Sigmoid colon (tissue), 7 donors: ENCODE results near the gene MAPK7. TPM values are rescaled to one million over a fixed set of nuclear protein-coding genes. Genes with fewer than 3 reads are reported as not detected.

Source experiments
- DNase-seq: peaks from one replicate; pipeline ENCODE4 v3.0.0-alpha.2; 2019
- H3K27ac ChIP-seq, 4 donors: fragments of 200-600 bp; sonication (generic); one replicate each; pipeline ENCODE4 v1.5.1; 2016 to 2019; ENCODE audit warnings: mild to moderate bottlenecking in 1 of 4
- H3K27me3 ChIP-seq, 3 donors: fragments of 200-600 bp; sonication (generic); one replicate each; pipeline ENCODE4 v1.5.1; 2019; ENCODE audit warnings: mild to moderate bottlenecking in 1 of 3
- H3K36me3 ChIP-seq, 4 donors: fragments of 200-600 bp; sonication (generic); one replicate each; pipeline ENCODE4 v1.5.1; 2016 to 2019
- H3K4me1 ChIP-seq, 4 donors: fragments of 200-600 bp; sonication (generic); one replicate each; pipeline ENCODE4 v1.5.1; 2017 to 2019
- H3K4me3 ChIP-seq, 4 donors: fragments of 200-600 bp; sonication (generic); one replicate each; pipeline ENCODE4 v1.5.1; 2017 to 2019; ENCODE audit warnings: mild to moderate bottlenecking in 2 of 4, moderate library complexity in 1 of 4
- H3K9me3 ChIP-seq, 4 donors: fragments of 200-600 bp in 3 of 4; sonication (generic) in 3 of 4; one replicate each; pipeline versions ENCODE4 v1.5.1 to v1.6.1; 2013 to 2019
- EP300 ChIP-seq, 4 donors: sonication (generic); formaldehyde crosslinking; IDR thresholded peaks; one replicate each; pipeline ENCODE4 v1.6.1; 2017; ENCODE audit warnings: antibody characterized with exemption in 4 of 4
- POLR2A ChIP-seq, 2 donors: fragments of 450-650 bp; IDR thresholded peaks; one replicate each; pipeline ENCODE4 v1.6.1; 2016; ENCODE audit warnings: antibody characterized with exemption in 2 of 2, mild to moderate bottlenecking in 2 of 2, moderate library complexity in 2 of 2
- POLR2AphosphoS5 ChIP-seq, 4 donors: sonication (generic); formaldehyde crosslinking; IDR thresholded peaks; one replicate each; pipeline ENCODE4 v1.6.1; 2017; ENCODE audit warnings: antibody characterized with exemption in 4 of 4
- WGBS, 2 donors: extraction: QIAGEN DNeasy Blood & Tissue Kit; methylation state at CpG; one replicate each; pipeline ENCODE4 v1.1.7; 2013; 5-methylcytosine and 5-hydroxymethylcytosine counted together
- intact Hi-C: fragments of 100-400 bp; cut with DNase I; formaldehyde crosslinking; loops from one replicate; pipeline ENCODE4 v1.15.1; 2023
- polyA plus RNA-seq, 3 donors: library from polyadenylated mRNA; stranded (reverse); fragments of 200-250 nt; gene quantifications; one replicate each; pipeline ENCODE4 v1.2.3, GENCODE V29; 2013
- total RNA-seq, 4 donors: library from RNA; depleted of rRNA; stranded (reverse); fragments of >200 nt; gene quantifications; one replicate each; pipeline ENCODE4 v1.1.0, GENCODE V29; 2016
- TF ChIP-seq, protein P1 (sequence below), 4 experiments: fragments of 450-650 bp in 3 of 4; fragments of 200-600 bp in 1 of 4; IDR thresholded peaks; one replicate each; pipeline ENCODE4 v1.5.1; 2016 to 2019; ENCODE audit warnings: antibody characterized with exemption in 4 of 4, mild to moderate bottlenecking in 3 of 4, moderate library complexity in 2 of 4
- donor health status: healthy with polysubstance abuse.
- donor health status: Bipolar disorder and iron deficiency.
- donor health status: healthy.

The MAPK7 gene
- total and polyA plus RNA-seq, 7 donors: 18.3 to 45.7 (median 28.5) TPM

DNA sequence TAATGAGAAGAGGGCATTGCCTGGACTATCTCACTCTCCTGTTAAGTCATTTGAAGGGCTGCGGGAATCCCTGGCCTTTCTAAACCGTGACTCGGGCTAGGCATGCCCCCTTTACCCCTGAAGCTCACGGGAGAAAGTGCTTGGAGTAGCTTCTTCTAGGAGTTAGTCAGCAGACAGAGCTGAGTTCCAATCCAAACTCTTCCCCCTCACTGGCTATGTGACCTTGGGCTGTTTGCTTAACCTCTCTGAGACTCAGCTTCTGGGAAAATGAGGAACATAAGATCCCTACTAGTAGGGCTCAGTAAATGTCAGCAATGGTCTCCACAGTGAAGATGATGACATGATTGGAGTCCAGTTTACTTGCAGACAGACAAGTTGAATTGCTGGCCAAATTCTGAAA lies 10.1 kb upstream of the MAPK7 start:
- Histone ChIP-seq H3K4me1 (peaks cover 0 to 7% (median 2%) of the 10 kb centered on the region in 4 donors), H3K4me3 (no peak overlapping the region), H3K27me3 (no peaks in the 10 kb centered on the region), H3K27ac (no peak overlapping the region), H3K36me3 (no peaks in the 10 kb centered on the region), H3K9me3 (no peaks in the 10 kb centered on the region)
- TF ChIP-seq, protein P1, sequence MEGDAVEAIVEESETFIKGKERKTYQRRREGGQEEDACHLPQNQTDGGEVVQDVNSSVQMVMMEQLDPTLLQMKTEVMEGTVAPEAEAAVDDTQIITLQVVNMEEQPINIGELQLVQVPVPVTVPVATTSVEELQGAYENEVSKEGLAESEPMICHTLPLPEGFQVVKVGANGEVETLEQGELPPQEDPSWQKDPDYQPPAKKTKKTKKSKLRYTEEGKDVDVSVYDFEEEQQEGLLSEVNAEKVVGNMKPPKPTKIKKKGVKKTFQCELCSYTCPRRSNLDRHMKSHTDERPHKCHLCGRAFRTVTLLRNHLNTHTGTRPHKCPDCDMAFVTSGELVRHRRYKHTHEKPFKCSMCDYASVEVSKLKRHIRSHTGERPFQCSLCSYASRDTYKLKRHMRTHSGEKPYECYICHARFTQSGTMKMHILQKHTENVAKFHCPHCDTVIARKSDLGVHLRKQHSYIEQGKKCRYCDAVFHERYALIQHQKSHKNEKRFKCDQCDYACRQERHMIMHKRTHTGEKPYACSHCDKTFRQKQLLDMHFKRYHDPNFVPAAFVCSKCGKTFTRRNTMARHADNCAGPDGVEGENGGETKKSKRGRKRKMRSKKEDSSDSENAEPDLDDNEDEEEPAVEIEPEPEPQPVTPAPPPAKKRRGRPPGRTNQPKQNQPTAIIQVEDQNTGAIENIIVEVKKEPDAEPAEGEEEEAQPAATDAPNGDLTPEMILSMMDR (IDR thresholded peaks at IDR 0.05): no peak
- TF ChIP-seq POLR2A (IDR thresholded peaks at IDR 0.05) (no peak), EP300 (IDR thresholded peaks at IDR 0.05) (no peak), POLR2AphosphoS5 (IDR thresholded peaks at IDR 0.05) (no peak)
- 91 to 94% methylated on average over 4 of the region's 4 CpGs for WGBS, 2 donors
- intact Hi-C loops: no loop called here
- DNase-seq: peak; percentile 56

DNA sequence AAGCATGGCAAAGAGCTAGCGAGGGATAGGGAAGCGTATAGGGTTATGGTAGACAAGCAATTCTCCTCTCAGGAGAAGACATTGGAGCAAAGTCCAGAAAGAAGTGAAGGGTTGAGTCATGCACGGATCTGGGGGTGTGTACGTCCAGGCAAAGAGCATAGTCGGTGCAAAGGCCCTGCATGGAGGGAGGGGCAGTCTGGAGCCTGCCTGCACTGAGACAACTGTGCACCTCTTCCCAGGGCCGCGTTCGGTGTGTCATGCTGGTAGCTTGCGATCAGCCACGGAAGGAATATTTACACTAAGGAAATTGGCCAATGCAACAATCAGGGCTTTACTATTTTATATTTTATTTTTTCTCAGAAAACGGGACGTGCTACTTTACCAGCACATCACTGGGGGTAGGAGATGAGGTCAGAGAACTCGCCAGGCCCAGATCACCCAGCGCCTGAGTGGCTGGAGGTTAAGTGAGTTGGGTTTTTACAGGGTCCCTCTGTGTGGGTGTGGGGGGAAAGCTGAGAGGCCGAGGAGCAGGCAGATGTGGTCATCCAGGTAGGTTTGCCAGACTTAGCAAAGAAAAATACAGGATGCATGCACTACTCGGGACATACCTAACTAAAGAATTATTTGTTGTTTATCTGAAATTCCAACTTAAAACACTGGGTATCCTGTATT lies 9.1 kb upstream of the MAPK7 start:
- H3K36me3 ChIP-seq: no peaks in the 10 kb centered on the region
- peak; percentile 55 for DNase-seq
- H3K27ac ChIP-seq: no peak overlapping the region
- H3K4me3 ChIP-seq: no peak overlapping the region
- H3K4me1 ChIP-seq: peaks cover 0 to 4% (median 0%) of the 10 kb centered on the region in 4 donors
- TF ChIP-seq EP300 (IDR thresholded peaks at IDR 0.05) (no peak), POLR2A (IDR thresholded peaks at IDR 0.05) (no peak), POLR2AphosphoS5 (IDR thresholded peaks at IDR 0.05) (no peak)
- TF ChIP-seq, protein P1 (IDR thresholded peaks at IDR 0.05): no peak
- 70 to 86% methylated on average over 16 of the region's 16 CpGs for WGBS, 2 donors
- intact Hi-C loops: no loop called here
- H3K9me3 ChIP-seq: no peaks in the 10 kb centered on the region
- H3K27me3 ChIP-seq: no peaks in the 10 kb centered on the region

DNA sequence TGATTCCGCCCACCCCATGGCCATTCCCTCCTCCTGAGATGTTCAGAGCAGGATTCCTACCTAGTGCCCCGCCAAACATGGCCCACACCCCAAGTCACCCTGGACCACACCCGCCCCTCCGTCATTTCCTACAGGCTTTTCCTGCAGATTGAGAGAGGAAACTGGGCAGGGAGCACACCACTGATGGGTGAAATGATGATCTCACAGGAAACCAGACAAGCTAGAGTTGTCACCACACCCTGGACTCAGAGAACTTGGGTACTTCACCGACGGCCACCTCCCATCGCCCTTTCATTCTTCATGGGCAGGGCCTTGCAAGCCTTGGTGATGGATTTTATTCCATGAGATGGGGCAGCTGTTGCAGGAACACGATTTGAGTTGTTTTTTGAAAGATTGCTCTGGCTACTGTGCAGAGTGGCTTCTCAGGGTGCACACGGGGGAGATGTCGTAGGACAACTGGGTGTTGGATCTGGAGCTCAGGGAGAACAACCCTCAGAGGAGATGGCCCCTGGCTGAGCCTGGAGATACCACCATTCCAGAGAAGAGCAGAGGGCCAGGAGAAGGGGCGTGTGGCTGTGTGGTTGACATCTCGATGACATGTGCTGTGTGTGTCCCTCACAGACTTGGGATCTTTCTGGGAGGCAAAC lies 8.3 kb upstream of the MAPK7 start:
- Histone ChIP-seq H3K27ac (peak overlapping the region in 1 of 4 donors; percentile 20), H3K36me3 (no peaks in the 10 kb centered on the region), H3K9me3 (no peaks in the 10 kb centered on the region), H3K4me3 (no peak overlapping the region), H3K4me1 (no peaks in the 10 kb centered on the region), H3K27me3 (no peaks in the 10 kb centered on the region)
- intact Hi-C loops: no loop called here
- TF ChIP-seq POLR2A (IDR thresholded peaks at IDR 0.05) (no peak), EP300 (IDR thresholded peaks at IDR 0.05) (no peak), POLR2AphosphoS5 (IDR thresholded peaks at IDR 0.05) (no peak)
- TF ChIP-seq, protein P1 (IDR thresholded peaks at IDR 0.05): no peak
- DNase-seq: peak; percentile 74
- WGBS, 2 donors: 71 to 78% methylated on average over 12 of the region's 12 CpGs

DNA sequence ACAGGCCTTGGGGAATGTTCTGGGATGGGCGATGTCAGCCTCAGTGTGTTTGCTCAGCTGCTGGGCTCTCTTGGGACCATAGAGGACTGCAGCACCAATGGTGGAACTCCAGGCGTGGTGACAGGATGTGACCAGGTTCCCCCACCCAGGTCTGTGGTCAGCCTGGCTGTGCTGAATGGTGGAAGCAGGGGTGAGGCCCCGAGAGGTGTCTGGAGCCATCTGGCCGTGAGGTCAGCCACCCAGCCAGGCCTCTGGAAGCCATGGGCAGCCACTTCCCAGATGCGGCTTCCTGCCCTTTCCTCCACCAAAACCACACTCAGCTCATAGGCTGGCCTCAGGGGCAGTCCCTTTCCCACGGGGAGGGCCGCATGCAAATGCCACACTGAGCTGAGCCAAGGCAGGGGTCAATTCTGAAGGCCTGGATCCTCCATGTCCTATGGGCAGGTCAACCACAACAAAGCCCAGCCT lies 7.8 kb upstream of the MAPK7 start:
- no peaks in the 10 kb centered on the region for H3K4me1 ChIP-seq
- intact Hi-C loops: no loop called here
- no peaks in the 10 kb centered on the region for H3K9me3 ChIP-seq
- no peak overlapping the region for H3K27ac ChIP-seq
- no peaks in the 10 kb centered on the region for H3K36me3 ChIP-seq
- no peaks in the 10 kb centered on the region for H3K27me3 ChIP-seq
- WGBS, 2 donors: 56 to 83% methylated on average over 7 of the region's 7 CpGs
- TF ChIP-seq POLR2A (IDR thresholded peaks at IDR 0.05) (no peak), POLR2AphosphoS5 (IDR thresholded peaks at IDR 0.05) (peak in 1 of 4 donors; percentile 6)
- peak; percentile 75 for DNase-seq
- no peak overlapping the region for H3K4me3 ChIP-seq

DNA sequence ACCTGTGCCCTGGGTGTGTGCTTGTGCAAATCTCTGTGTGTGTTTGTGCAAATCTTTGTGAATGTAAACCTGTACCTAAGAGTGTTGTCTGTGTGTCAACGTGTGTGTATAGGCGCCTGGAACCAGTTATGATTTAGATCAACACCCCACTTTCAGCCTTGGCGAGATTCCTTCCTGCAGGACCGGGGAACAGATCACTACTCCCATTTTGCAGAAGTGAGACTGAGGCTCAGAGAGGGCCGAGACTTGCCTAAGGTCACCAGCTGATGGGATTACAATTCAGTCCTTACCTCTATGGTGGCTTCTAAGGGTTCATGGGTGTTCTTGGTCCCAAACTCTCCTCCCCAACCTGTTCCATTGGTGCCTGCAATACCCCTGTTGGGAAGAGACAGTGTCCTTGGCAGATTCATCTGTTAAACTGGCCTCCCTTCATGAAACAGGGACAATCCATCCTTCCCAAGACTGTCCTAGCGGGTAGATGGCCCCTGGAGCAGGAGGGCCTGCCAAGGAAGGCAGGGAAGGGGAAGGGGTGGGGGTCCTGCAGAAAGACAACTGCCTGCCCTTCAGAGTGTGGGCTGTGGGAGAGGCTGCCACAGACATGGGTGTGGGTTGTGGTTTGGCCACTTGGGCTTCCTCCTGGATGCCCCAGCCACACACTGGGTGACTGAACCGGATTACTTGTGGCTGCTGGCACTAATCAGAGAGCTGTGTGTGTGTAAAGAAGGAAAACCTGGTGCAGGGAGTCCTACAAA lies 6.9 kb upstream of the MAPK7 start:
- Histone ChIP-seq H3K27ac (no peak overlapping the region), H3K36me3 (no peaks in the 10 kb centered on the region), H3K4me1 (no peaks in the 10 kb centered on the region), H3K27me3 (no peaks in the 10 kb centered on the region), H3K9me3 (no peaks in the 10 kb centered on the region), H3K4me3 (no peak overlapping the region)
- DNase-seq: peak; percentile 53
- intact Hi-C loops: no loop called here
- 78 to 88% methylated on average over 7 of the region's 7 CpGs for WGBS, 2 donors
- TF ChIP-seq, protein P1 (IDR thresholded peaks at IDR 0.05): no peak
- TF ChIP-seq POLR2AphosphoS5 (IDR thresholded peaks at IDR 0.05) (no peak), POLR2A (IDR thresholded peaks at IDR 0.05) (no peak), EP300 (IDR thresholded peaks at IDR 0.05) (no peak)
